Lower leg skin (tissue), 3 donors: ENCODE results near the gene RBM47.

Experiments
- POLR2A ChIP-seq, 2 donors: fragments of 450-650 bp; IDR thresholded peaks; one replicate each; pipeline ENCODE4 v1.6.1; 2016 to 2017; ENCODE audit warnings: antibody characterized with exemption in 2 of 2, mild to moderate bottlenecking in 1 of 2, moderate library complexity in 1 of 2
- TF ChIP-seq, protein P1 (sequence below), 3 donors: fragments of 450-650 bp; IDR thresholded peaks; one replicate each; pipeline ENCODE4 v1.5.1; 2016; ENCODE audit warnings: antibody characterized with exemption in 3 of 3, mild to moderate bottlenecking in 3 of 3, moderate library complexity in 2 of 3

GRCh38 chr4:40475609-40476008 lies 154.1 kb downstream of the RBM47 start:
- TF ChIP-seq, protein P1, sequence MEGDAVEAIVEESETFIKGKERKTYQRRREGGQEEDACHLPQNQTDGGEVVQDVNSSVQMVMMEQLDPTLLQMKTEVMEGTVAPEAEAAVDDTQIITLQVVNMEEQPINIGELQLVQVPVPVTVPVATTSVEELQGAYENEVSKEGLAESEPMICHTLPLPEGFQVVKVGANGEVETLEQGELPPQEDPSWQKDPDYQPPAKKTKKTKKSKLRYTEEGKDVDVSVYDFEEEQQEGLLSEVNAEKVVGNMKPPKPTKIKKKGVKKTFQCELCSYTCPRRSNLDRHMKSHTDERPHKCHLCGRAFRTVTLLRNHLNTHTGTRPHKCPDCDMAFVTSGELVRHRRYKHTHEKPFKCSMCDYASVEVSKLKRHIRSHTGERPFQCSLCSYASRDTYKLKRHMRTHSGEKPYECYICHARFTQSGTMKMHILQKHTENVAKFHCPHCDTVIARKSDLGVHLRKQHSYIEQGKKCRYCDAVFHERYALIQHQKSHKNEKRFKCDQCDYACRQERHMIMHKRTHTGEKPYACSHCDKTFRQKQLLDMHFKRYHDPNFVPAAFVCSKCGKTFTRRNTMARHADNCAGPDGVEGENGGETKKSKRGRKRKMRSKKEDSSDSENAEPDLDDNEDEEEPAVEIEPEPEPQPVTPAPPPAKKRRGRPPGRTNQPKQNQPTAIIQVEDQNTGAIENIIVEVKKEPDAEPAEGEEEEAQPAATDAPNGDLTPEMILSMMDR (IDR thresholded peaks at IDR 0.05), result no peak
- no peak for TF ChIP-seq POLR2A (IDR thresholded peaks at IDR 0.05)
